Measurements from ENCODE around the gene PCBP3. TPM values are rescaled to one million over a fixed set of nuclear protein-coding genes. Genes with fewer than 3 reads are reported as not detected.

The PCBP3 gene
- total RNA-seq, 4 donors from 2014 or later = 0.13 to 0.26 TPM; not detected in 2

- no peak for ATAC-seq
- in situ Hi-C loops (cut with MboI; ENCODE audit: low sequenced_read_pairs in 4 of 4) (no loop called here), intact Hi-C loops (cut with DNase I; ENCODE audit: low total_unique reads) (no loop called here)
- no peak overlapping the region for H3K4me3 ChIP-seq
- H3K27ac ChIP-seq = no peak overlapping the region
- DNase-seq = peak in 1 of 2 donors; percentile 4
- H3K27me3 ChIP-seq = peaks cover 0 to 13% (median 8%) of the 10 kb centered on the region in 3 donors
- no peaks in the 10 kb centered on the region for H3K9me3 ChIP-seq
- TF ChIP-seq CTCF (IDR thresholded peaks at IDR 0.05 in 4 of 5, conservative IDR thresholded peaks at IDR 0.05 in 1 of 5) (no peak), POLR2A (IDR thresholded peaks at IDR 0.05) (no peak)
- H3K36me3 ChIP-seq = no peaks in the 10 kb centered on the region
- no peaks in the 10 kb centered on the region for H3K4me1 ChIP-seq
Measured at GRCh38 chr21:45897191-45898027, 253.9 kb downstream of the PCBP3 start.

DNA sequence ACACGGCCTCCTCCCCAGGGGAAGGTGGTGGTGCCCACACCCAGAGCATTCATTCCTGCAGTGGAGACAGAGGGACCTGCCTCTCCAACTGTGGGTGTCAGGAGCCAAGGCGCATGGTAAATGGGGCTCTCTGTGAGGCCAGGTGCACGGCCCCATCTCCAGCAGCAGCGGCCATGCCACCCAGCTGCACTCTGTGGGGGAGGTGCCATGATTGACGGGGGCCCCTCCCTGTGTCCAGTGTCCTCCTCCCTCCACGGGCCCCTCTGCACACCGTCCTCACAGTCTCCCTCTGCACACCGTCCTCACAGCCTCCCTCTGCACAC, 254.5 kb downstream of the PCBP3 start:
- H3K4me1 ChIP-seq = no peaks in the 10 kb centered on the region
- no peak overlapping the region for H3K27ac ChIP-seq
- peaks cover 0 to 13% (median 5%) of the 10 kb centered on the region in 3 donors for H3K27me3 ChIP-seq
- intact Hi-C loops (cut with DNase I; ENCODE audit: low total_unique reads) (no loop called here), in situ Hi-C loops (cut with MboI; ENCODE audit: low sequenced_read_pairs in 4 of 4) (no loop called here)
- ATAC-seq = no peak
- TF ChIP-seq CTCF (IDR thresholded peaks at IDR 0.05 in 4 of 5, conservative IDR thresholded peaks at IDR 0.05 in 1 of 5) = no peak
- no peak for TF ChIP-seq POLR2A (IDR thresholded peaks at IDR 0.05)
- no peak for DNase-seq
- H3K4me3 ChIP-seq = no peak overlapping the region
- H3K36me3 ChIP-seq = no peaks in the 10 kb centered on the region
- no peaks in the 10 kb centered on the region for H3K9me3 ChIP-seq

DNA sequence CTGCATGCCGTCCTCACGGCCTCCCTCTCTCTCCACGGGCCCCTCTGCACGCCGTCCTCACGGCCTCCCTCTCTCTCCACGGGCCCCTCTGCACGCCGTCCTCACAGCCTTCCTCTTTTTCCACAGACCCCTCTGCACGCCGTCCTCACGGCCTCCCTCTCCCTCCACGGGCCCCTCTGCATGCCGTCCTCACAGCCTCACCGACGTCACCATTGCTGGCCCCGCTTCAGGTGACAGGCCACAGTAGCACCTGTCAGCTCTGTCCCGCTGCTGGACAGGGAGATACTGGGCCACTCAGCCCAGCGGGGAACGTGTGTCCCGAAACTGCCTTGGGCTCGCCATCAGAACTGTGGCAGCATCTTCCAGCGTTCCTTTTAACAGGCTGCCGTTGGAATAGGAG, 255.3 kb downstream of the PCBP3 start:
- Histone ChIP-seq H3K27me3 (peaks cover 0 to 13% (median 4%) of the 10 kb centered on the region in 3 donors), H3K36me3 (no peaks in the 10 kb centered on the region), H3K27ac (no peak overlapping the region), H3K4me1 (no peaks in the 10 kb centered on the region), H3K9me3 (no peaks in the 10 kb centered on the region), H3K4me3 (no peak overlapping the region)
- ATAC-seq = no peak
- no peak for DNase-seq
- in situ Hi-C loops (cut with MboI; ENCODE audit: low sequenced_read_pairs in 4 of 4) (no loop called here), intact Hi-C loops (cut with DNase I; ENCODE audit: low total_unique reads) (no loop called here)
- no peak for TF ChIP-seq CTCF (IDR thresholded peaks at IDR 0.05 in 4 of 5, conservative IDR thresholded peaks at IDR 0.05 in 1 of 5)
- TF ChIP-seq POLR2A (IDR thresholded peaks at IDR 0.05) = no peak

GRCh38 chr21:45899317-45900033, 255.9 kb downstream of the PCBP3 start:
- TF ChIP-seq CTCF (IDR thresholded peaks at IDR 0.05 in 4 of 5, conservative IDR thresholded peaks at IDR 0.05 in 1 of 5) (no peak), POLR2A (IDR thresholded peaks at IDR 0.05) (no peak)
- no peak overlapping the region for H3K4me3 ChIP-seq
- H3K27me3 ChIP-seq = peaks cover 0 to 13% (median 4%) of the 10 kb centered on the region in 3 donors
- intact Hi-C loops (cut with DNase I; ENCODE audit: low total_unique reads) (no loop called here), in situ Hi-C loops (cut with MboI; ENCODE audit: low sequenced_read_pairs in 4 of 4) (no loop called here)
- ATAC-seq (no peak), DNase-seq (no peak)
- no peaks in the 10 kb centered on the region for H3K9me3 ChIP-seq
- H3K4me1 ChIP-seq = no peaks in the 10 kb centered on the region
- H3K36me3 ChIP-seq = no peaks in the 10 kb centered on the region
- H3K27ac ChIP-seq = no peak overlapping the region

Data from gastrocnemius medialis (tissue), 4 donors.